22Rv1 (cell line): Measurements from ENCODE around the gene RAET1E.

Experiments used
- ZFX ChIP-seq: fragments of 450-650 bp; IDR thresholded peaks from 2 replicates; pipeline ENCODE4 v1.6.1; 2017; ENCODE audit warnings: antibody characterized with exemption, borderline replicate concordance
- TF ChIP-seq, protein P1 (sequence below): fragments of 450-650 bp; IDR thresholded peaks from 2 replicates; pipeline ENCODE4 v1.5.1; 2017; ENCODE audit warnings: mild to moderate bottlenecking

DNA sequence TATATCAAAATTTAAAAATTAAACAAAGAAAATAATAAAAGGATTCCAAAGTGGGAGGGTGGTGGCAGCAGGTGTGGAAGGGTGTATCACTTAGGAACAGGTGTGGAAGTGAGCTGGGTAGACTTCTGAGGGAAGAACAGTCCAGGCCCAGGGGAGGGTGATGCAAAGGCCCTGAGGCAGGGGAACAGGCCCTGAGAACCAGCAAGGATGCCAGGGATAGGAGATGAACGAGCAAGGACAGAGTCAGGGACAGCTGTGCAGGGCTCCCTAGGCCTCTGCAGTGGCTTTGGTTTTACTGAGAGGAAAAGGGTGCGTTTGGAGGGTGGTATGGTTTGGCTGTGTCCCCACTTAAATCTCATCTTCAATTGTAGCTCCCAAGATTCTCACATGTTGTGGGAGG is 9.4 kb upstream of the RAET1E start:
- TF ChIP-seq, protein P1, sequence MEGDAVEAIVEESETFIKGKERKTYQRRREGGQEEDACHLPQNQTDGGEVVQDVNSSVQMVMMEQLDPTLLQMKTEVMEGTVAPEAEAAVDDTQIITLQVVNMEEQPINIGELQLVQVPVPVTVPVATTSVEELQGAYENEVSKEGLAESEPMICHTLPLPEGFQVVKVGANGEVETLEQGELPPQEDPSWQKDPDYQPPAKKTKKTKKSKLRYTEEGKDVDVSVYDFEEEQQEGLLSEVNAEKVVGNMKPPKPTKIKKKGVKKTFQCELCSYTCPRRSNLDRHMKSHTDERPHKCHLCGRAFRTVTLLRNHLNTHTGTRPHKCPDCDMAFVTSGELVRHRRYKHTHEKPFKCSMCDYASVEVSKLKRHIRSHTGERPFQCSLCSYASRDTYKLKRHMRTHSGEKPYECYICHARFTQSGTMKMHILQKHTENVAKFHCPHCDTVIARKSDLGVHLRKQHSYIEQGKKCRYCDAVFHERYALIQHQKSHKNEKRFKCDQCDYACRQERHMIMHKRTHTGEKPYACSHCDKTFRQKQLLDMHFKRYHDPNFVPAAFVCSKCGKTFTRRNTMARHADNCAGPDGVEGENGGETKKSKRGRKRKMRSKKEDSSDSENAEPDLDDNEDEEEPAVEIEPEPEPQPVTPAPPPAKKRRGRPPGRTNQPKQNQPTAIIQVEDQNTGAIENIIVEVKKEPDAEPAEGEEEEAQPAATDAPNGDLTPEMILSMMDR = no peak
- TF ChIP-seq ZFX = no peak
